HG03575 (cell line): ENCODE measurements around the gene JAKMIP2.
"Not testable (repeated sequence)": the region's sequence is repeated elsewhere in the genome, so short reads cannot be mapped to it uniquely, and the experiment has no call there.

Experiments
- ATAC-seq: cut with Tn5 transposase; IDR thresholded peaks from one replicate; pipeline ENCODE4 v1.9.1; 2021; ENCODE audit not compliant: unreplicated experiment, insufficient number of reproducible peaks, low FRiP score; ENCODE audit errors: extremely low read depth

The JAKMIP2 gene

GRCh38 chr5:147633173-147633572 lies 149.4 kb downstream of the JAKMIP2 start:
- no peak for ATAC-seq

- ATAC-seq, result no peak
Measured at GRCh38 chr5:147631428-147632003, 151.0 kb downstream of the JAKMIP2 start.

GRCh38 chr5:147629196-147629595 lies 153.3 kb downstream of the JAKMIP2 start:
- no peak for ATAC-seq

GRCh38 chr5:147628058-147628895 lies 154.3 kb downstream of the JAKMIP2 start:
- no peak for ATAC-seq

GRCh38 chr5:147626464-147626863 lies 156.1 kb downstream of the JAKMIP2 start:
- no peak for ATAC-seq

- no peak for ATAC-seq
Measured at GRCh38 chr5:147621016-147621415, 161.5 kb downstream of the JAKMIP2 start.

GRCh38 chr5:147619281-147619878 lies 163.1 kb downstream of the JAKMIP2 start:
- ATAC-seq, result no peak

- no peak for ATAC-seq
Measured at GRCh38 chr5:147617711-147618350, 164.7 kb downstream of the JAKMIP2 start.

GRCh38 chr5:147617191-147617606 lies 165.3 kb downstream of the JAKMIP2 start:
- ATAC-seq, result no peak

- no peak for ATAC-seq
Measured at GRCh38 chr5:147616421-147616820, 166.1 kb downstream of the JAKMIP2 start.

- no peak for ATAC-seq
Measured at GRCh38 chr5:147613359-147613758, 169.2 kb downstream of the JAKMIP2 start.

GRCh38 chr5:147611483-147611882 lies 171.0 kb downstream of the JAKMIP2 start:
- no peak for ATAC-seq

GRCh38 chr5:147610798-147611197 lies 171.7 kb downstream of the JAKMIP2 start:
- no peak for ATAC-seq

- no peak for ATAC-seq
Measured at GRCh38 chr5:147601652-147602051, 180.9 kb downstream of the JAKMIP2 start.

- no peak for ATAC-seq
Measured at GRCh38 chr5:147591120-147591519, 191.4 kb downstream of the JAKMIP2 start.

- ATAC-seq, result no peak
Measured at GRCh38 chr5:147590096-147590495, 192.4 kb downstream of the JAKMIP2 start.

GRCh38 chr5:147586832-147587231 lies 195.7 kb downstream of the JAKMIP2 start:
- no peak for ATAC-seq

- no peak for ATAC-seq
Measured at GRCh38 chr5:147586221-147586620, 196.3 kb downstream of the JAKMIP2 start.

- not testable (repeated sequence) for ATAC-seq
Measured at GRCh38 chr5:147582272-147582671, 200.3 kb downstream of the JAKMIP2 start.

- ATAC-seq, result not testable (repeated sequence)
Measured at GRCh38 chr5:147580418-147580817, 202.1 kb downstream of the JAKMIP2 start.
